CD4-positive, alpha-beta T cell treated with Interferon gamma for 1 hour (primary cell): Measurements from ENCODE around the gene SAA4.

Experiments
- DNase-seq: peaks from one replicate; pipeline ENCODE4 v3.0.0-alpha.2; 2020

Gene SAA4

GRCh38 chr11:18188796-18189195 lies 47.8 kb downstream of the SAA4 start:
- DNase-seq = no peak
